Measurements from ENCODE around the gene MRPL22. TPM values are rescaled to one million over a fixed set of nuclear protein-coding genes. Genes with fewer than 3 reads are reported as not detected.

Gene MRPL22
- total RNA-seq, 1 experiment from 2014 or later = 27.2 TPM

GRCh38 chr5:154993461-154993860 is 52.6 kb downstream of the MRPL22 start:
- ChIA-PET POLR2A (ENCODE audit: unreplicated experiment) (no interaction called here), CTCF (no interaction called here)
- Histone ChIP-seq H3K9ac (ENCODE audit: low read length) (no peak overlapping the region), H3K9me2 (replicated peaks; ENCODE audit: low read length) (no peaks in the 10 kb centered on the region), H3K79me2 (ENCODE audit: low read length) (no peaks in the 10 kb centered on the region), H3K27me3 (ENCODE audit: low read length) (no peaks in the 10 kb centered on the region), H3K4me1 (ENCODE audit: insufficient read depth, low read length) (peaks cover 9% of the 10 kb centered on the region), H3K27ac (ENCODE audit: low read length) (no peak overlapping the region), H3F3A (ENCODE audit: low read length, unreplicated experiment) (no peaks in the 10 kb centered on the region), H3K36me3 (ENCODE audit: low read depth, low read length) (no peaks in the 10 kb centered on the region), H3K4me2 (ENCODE audit: low read length) (no peak overlapping the region), H4K20me1 (ENCODE audit: low read length) (no peaks in the 10 kb centered on the region), H2AFZ (ENCODE audit: low read length) (no peak overlapping the region), H3K4me3 (ENCODE audit: low read length) (no peak overlapping the region), H3K9me3 (ENCODE audit: low read length) (no peaks in the 10 kb centered on the region)
- intact Hi-C loops (cut with micrococcal nuclease) = no loop called here
- TF ChIP-seq EZH2 (IDR thresholded peaks at IDR 0.05; ENCODE audit: low read length, unreplicated experiment) = no peak
- no peak for TF ChIP-seq EZH2phosphoT487 (IDR thresholded peaks at IDR 0.05; ENCODE audit: borderline replicate concordance, low read length)
- TF ChIP-seq, protein P1, sequence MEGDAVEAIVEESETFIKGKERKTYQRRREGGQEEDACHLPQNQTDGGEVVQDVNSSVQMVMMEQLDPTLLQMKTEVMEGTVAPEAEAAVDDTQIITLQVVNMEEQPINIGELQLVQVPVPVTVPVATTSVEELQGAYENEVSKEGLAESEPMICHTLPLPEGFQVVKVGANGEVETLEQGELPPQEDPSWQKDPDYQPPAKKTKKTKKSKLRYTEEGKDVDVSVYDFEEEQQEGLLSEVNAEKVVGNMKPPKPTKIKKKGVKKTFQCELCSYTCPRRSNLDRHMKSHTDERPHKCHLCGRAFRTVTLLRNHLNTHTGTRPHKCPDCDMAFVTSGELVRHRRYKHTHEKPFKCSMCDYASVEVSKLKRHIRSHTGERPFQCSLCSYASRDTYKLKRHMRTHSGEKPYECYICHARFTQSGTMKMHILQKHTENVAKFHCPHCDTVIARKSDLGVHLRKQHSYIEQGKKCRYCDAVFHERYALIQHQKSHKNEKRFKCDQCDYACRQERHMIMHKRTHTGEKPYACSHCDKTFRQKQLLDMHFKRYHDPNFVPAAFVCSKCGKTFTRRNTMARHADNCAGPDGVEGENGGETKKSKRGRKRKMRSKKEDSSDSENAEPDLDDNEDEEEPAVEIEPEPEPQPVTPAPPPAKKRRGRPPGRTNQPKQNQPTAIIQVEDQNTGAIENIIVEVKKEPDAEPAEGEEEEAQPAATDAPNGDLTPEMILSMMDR (conservative IDR thresholded peaks at IDR 0.05; ENCODE audit: low read depth, low read length) = no peak
- ATAC-seq (no peak), DNase-seq (no peak)
- BruUV-seq (replicated peaks) = no TSS peak

DNA sequence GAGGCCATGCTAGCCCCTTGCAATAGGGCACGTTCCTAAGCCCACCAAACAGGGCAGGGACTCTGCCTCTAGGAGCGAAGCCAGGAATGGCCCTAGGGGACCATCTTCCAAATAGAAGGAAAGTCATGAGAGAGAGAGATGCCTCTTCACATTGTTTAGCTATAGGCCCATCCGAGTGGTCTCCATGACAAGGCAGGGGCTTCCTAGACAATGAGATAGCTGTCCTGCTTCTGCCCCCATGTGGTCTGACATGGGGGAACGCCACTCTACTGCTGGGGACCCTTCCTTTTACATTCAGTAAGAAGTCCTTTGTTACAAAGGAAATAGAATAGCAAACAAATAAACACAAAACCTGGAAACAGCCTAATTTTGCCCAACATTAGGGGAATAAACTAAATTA is 54.8 kb downstream of the MRPL22 start:
- Histone ChIP-seq H3F3A (ENCODE audit: low read length, unreplicated experiment) (no peaks in the 10 kb centered on the region), H3K4me3 (ENCODE audit: low read length) (no peak overlapping the region), H2AFZ (ENCODE audit: low read length) (no peak overlapping the region), H3K9me2 (replicated peaks; ENCODE audit: low read length) (no peaks in the 10 kb centered on the region), H3K36me3 (ENCODE audit: low read depth, low read length) (no peaks in the 10 kb centered on the region), H3K79me2 (ENCODE audit: low read length) (no peaks in the 10 kb centered on the region), H3K27me3 (ENCODE audit: low read length) (no peaks in the 10 kb centered on the region), H3K9ac (ENCODE audit: low read length) (no peak overlapping the region), H3K4me1 (ENCODE audit: insufficient read depth, low read length) (peaks cover 9% of the 10 kb centered on the region), H3K4me2 (ENCODE audit: low read length) (no peak overlapping the region), H3K9me3 (ENCODE audit: low read length) (no peaks in the 10 kb centered on the region), H4K20me1 (ENCODE audit: low read length) (no peaks in the 10 kb centered on the region), H3K27ac (ENCODE audit: low read length) (no peak overlapping the region)
- TF ChIP-seq EZH2 (IDR thresholded peaks at IDR 0.05; ENCODE audit: low read length, unreplicated experiment) = no peak
- TF ChIP-seq, protein P1 (conservative IDR thresholded peaks at IDR 0.05; ENCODE audit: low read depth, low read length) = 0 out of 2 replicates have a peak, but pooled peaks have one; percentile 29
- ChIA-PET CTCF (no interaction called here), POLR2A (ENCODE audit: unreplicated experiment) (interaction anchor here (0.7 kb wide), 1 partner anchor 12 kb away, joined by 3 read pairs; no protein-coding TSS in a partner anchor)
- no TSS peak for BruUV-seq (replicated peaks)
- no peak for ATAC-seq
- no peak for DNase-seq
- intact Hi-C loops (cut with micrococcal nuclease) = no loop called here

DNA sequence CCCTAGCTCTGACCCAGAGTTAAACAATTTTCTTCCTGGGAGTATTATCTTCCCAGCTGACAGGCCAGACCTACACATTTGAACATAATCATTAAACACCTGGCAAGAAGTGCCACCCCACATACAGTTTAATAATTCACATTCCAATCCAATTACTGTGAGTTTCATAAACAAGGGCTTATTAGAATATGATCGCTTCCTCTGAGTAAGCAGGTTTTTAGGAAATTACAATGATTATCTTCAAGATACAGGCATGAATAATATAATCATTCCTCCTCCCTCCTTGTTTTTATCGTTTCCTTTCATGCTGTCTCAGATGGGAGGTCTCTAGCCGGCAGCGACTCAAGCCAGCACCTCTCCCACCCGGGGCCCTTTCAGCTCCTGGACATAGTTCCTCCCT is 56.9 kb downstream of the MRPL22 start:
- Histone ChIP-seq H3K79me2 (ENCODE audit: low read length) (no peaks in the 10 kb centered on the region), H3K9me3 (ENCODE audit: low read length) (no peaks in the 10 kb centered on the region), H3K9me2 (replicated peaks; ENCODE audit: low read length) (no peaks in the 10 kb centered on the region), H3K4me3 (ENCODE audit: low read length) (no peak overlapping the region), H3K27me3 (ENCODE audit: low read length) (no peaks in the 10 kb centered on the region), H2AFZ (ENCODE audit: low read length) (peak overlapping the region; percentile 68), H3K27ac (ENCODE audit: low read length) (peak overlapping the region; percentile 34; the same call in 1 of the 2 replicates), H3K4me1 (ENCODE audit: insufficient read depth, low read length) (peaks cover 13% of the 10 kb centered on the region), H3K36me3 (ENCODE audit: low read depth, low read length) (no peaks in the 10 kb centered on the region), H3F3A (ENCODE audit: low read length, unreplicated experiment) (no peaks in the 10 kb centered on the region), H3K9ac (ENCODE audit: low read length) (no peak overlapping the region), H4K20me1 (ENCODE audit: low read length) (no peaks in the 10 kb centered on the region), H3K4me2 (ENCODE audit: low read length) (peak overlapping the region; percentile 62)
- DNase-seq (peak; percentile 31), ATAC-seq (peak; percentile 75)
- TF ChIP-seq EZH2phosphoT487 (IDR thresholded peaks at IDR 0.05; ENCODE audit: borderline replicate concordance, low read length) = no peak
- intact Hi-C loops (cut with micrococcal nuclease) = no loop called here
- ChIA-PET POLR2A (ENCODE audit: unreplicated experiment) (no interaction called here), CTCF (no interaction called here)
- BruUV-seq (replicated peaks) = no TSS peak

Measured in PC-3 (cell line).